Ishikawa (cell line): ENCODE measurements around the gene NRIP3.

ENCODE experiments used
- CEBPB ChIP-seq: IDR thresholded peaks from 2 replicates; pipeline ENCODE4 v1.6.1; 2012
- CREB1 ChIP-seq: IDR thresholded peaks from 2 replicates; pipeline ENCODE4 v1.6.1; 2012; ENCODE audit warnings: low read depth
- EGR1 ChIP-seq: IDR thresholded peaks from 2 replicates; pipeline ENCODE4 v1.6.1; 2012
- EP300 ChIP-seq: IDR thresholded peaks from 2 replicates; pipeline ENCODE4 v1.6.1; 2012; ENCODE audit warnings: borderline replicate concordance
- FOXM1 ChIP-seq: IDR thresholded peaks from 2 replicates; pipeline ENCODE4 v1.6.1; 2012; ENCODE audit warnings: low read depth, borderline replicate concordance
- MAX ChIP-seq: IDR thresholded peaks from 2 replicates; pipeline ENCODE4 v1.6.1; 2012
- NFIC ChIP-seq: IDR thresholded peaks from 2 replicates; pipeline ENCODE4 v1.6.1; 2012
- RAD21 ChIP-seq: IDR thresholded peaks from 2 replicates; pipeline ENCODE4 v1.6.1; 2012; ENCODE audit warnings: low read depth
- REST ChIP-seq: IDR thresholded peaks from 2 replicates; pipeline ENCODE4 v1.6.1; 2012; ENCODE audit warnings: low read depth, mild to moderate bottlenecking
- TAF1 ChIP-seq: IDR thresholded peaks from 2 replicates; pipeline ENCODE4 v1.6.1; 2012; ENCODE audit warnings: low read depth, mild to moderate bottlenecking
- TCF12 ChIP-seq: IDR thresholded peaks from 2 replicates; pipeline ENCODE4 v1.6.1; 2012; ENCODE audit warnings: low read depth
- TEAD4 ChIP-seq: IDR thresholded peaks from 2 replicates; pipeline ENCODE4 v1.6.1; 2012
- USF1 ChIP-seq: IDR thresholded peaks from 2 replicates; pipeline ENCODE4 v1.6.1; 2012
- YY1 ChIP-seq: IDR thresholded peaks from 2 replicates; pipeline ENCODE4 v1.6.1; 2012; ENCODE audit warnings: low read depth
- ZBTB7A ChIP-seq: IDR thresholded peaks from 2 replicates; pipeline ENCODE4 v1.6.1; 2012; ENCODE audit warnings: low read depth

NRIP3 gene

GRCh38 chr11:9002920-9003572, 755 bp downstream of the NRIP3 start:
- TF ChIP-seq REST = no peak
- TF ChIP-seq TAF1 = no peak
- TF ChIP-seq TCF12 = no peak
- no peak for TF ChIP-seq EP300
- TF ChIP-seq CREB1 = no peak
- no peak for TF ChIP-seq RAD21
- TF ChIP-seq CEBPB = no peak
- no peak for TF ChIP-seq USF1
- TF ChIP-seq YY1 = no peak
- no peak for TF ChIP-seq ZBTB7A
- TF ChIP-seq MAX = no peak
- TF ChIP-seq TEAD4 = no peak

GRCh38 chr11:9001736-9002135, 2.1 kb downstream of the NRIP3 start:
- TF ChIP-seq TCF12 (no peak), CREB1 (no peak), YY1 (no peak), TEAD4 (no peak)

GRCh38 chr11:8998017-8998416, 5.8 kb downstream of the NRIP3 start:
- TF ChIP-seq TEAD4 (no peak), MAX (no peak), YY1 (no peak), TAF1 (no peak), REST (no peak), NFIC (no peak), RAD21 (no peak), TCF12 (no peak), EGR1 (no peak), FOXM1 (no peak), CEBPB (no peak), EP300 (no peak), ZBTB7A (no peak)

- TF ChIP-seq FOXM1 (no peak), CEBPB (no peak), TCF12 (no peak), USF1 (no peak), NFIC (no peak), RAD21 (no peak), EGR1 (no peak), REST (no peak), CREB1 (no peak), TEAD4 (no peak), TAF1 (no peak), ZBTB7A (no peak), MAX (no peak), YY1 (no peak)
Measured at GRCh38 chr11:8997451-8997850, 6.3 kb downstream of the NRIP3 start.
